Esophagus squamous epithelium (tissue), 4 donors: ENCODE measurements around the gene VAV3.

Experiments used
- POLR2A ChIP-seq, 4 donors: fragments of 450-650 bp; IDR thresholded peaks; one replicate each; pipeline ENCODE4 v1.6.1; 2017; ENCODE audit warnings: antibody characterized with exemption in 4 of 4, mild to moderate bottlenecking in 4 of 4, moderate library complexity in 3 of 4
- TF ChIP-seq, protein P1 (sequence below), 6 experiments: fragments of 450-650 bp in 4 of 6; fragments of 200-600 bp in 2 of 6; sonication (generic) in 2 of 6; IDR thresholded peaks; one replicate each; pipeline ENCODE4 v1.5.1; 2016 to 2019; ENCODE audit warnings: antibody characterized with exemption in 6 of 6, mild to moderate bottlenecking in 4 of 6, moderate library complexity in 4 of 6

DNA sequence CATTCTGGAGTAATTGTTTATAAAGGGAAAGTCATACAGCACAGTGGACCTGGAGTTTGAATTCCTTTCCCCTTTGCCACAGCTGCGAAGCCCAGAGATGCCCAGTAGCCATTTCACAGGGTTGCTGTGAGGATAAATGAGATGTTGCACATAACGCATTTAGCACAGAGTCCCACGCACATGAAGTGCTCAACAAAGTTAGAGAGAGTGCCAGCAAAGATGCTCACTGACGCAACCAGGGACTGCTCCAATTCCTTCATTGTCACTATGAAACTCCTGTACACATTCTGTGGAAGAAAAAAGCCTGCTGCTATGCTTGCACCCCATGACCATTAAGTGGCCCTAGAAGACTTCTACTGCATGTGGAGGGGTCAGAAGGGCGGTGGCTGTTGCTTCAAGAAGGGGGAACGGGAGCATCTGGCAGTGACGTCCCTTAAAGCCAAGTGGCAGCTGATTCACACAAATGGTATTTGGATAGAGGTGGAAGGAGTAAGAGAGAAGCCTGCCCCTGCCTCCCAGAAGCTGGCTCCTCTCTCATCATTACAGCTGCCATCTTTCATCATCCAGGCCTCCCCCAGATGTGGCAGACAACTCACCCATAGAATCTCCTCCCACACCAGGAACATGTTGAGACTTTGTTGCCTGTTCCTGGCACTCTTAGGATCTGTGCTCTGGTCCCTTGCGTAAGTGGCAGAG, 26.5 kb upstream of the VAV3 start:
- TF ChIP-seq, protein P1, sequence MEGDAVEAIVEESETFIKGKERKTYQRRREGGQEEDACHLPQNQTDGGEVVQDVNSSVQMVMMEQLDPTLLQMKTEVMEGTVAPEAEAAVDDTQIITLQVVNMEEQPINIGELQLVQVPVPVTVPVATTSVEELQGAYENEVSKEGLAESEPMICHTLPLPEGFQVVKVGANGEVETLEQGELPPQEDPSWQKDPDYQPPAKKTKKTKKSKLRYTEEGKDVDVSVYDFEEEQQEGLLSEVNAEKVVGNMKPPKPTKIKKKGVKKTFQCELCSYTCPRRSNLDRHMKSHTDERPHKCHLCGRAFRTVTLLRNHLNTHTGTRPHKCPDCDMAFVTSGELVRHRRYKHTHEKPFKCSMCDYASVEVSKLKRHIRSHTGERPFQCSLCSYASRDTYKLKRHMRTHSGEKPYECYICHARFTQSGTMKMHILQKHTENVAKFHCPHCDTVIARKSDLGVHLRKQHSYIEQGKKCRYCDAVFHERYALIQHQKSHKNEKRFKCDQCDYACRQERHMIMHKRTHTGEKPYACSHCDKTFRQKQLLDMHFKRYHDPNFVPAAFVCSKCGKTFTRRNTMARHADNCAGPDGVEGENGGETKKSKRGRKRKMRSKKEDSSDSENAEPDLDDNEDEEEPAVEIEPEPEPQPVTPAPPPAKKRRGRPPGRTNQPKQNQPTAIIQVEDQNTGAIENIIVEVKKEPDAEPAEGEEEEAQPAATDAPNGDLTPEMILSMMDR (IDR thresholded peaks at IDR 0.05) = no peak
- no peak for TF ChIP-seq POLR2A (IDR thresholded peaks at IDR 0.05)
